ENCODE measurements around the gene AFF1.

AFF1 gene

GRCh38 chr4:86950831-86951525 is 16.2 kb downstream of the AFF1 start:
- no peak for DNase-seq (ENCODE audit: low read depth)

DNA sequence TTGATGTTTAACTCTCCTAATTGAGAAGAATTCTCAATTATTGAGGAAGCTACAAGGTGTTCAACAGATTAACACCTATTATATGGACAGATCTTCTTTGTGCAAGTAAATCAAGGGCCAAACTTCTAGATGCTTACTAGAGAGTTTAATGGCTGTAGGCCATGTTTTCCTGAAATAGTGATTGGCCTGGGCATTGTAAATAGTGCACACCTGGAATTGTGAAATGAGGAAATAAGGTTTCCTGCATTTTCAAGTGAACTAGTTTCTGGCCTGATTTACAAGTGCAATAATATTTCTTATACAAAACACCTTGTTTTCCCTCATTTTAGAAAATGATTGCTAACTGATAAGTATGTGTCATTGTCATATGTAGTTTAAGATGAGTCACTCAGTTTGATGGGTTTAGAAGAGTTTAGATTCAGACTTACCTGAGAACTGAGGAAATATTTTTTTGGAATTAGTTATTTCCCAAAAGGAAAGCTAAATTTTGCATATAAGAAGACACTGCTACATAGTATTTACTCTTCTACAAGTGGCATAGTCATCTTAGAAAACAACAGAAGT is 21.2 kb downstream of the AFF1 start:
- DNase-seq (ENCODE audit: low read depth) = no peak

DNA sequence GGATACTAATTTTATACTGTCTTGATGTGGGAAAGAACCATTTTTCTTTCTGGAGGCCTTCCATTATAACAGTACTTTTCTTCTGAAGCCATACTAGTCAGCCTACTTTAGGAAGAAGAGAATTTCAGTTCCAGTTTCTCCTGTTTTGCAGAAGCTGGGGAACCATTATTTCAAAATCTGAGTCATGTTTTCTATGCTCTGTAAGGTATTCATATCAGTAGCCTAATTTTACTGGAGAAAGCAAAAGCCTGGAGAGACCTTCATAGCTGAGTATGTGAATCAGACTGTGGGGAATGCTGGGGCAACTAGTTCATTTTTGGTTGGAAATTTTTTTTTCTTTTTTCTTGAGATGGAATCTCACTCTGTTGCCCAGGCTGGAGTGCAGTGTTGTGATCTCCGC is 22.4 kb downstream of the AFF1 start:
- DNase-seq (ENCODE audit: low read depth) = no peak

DNA sequence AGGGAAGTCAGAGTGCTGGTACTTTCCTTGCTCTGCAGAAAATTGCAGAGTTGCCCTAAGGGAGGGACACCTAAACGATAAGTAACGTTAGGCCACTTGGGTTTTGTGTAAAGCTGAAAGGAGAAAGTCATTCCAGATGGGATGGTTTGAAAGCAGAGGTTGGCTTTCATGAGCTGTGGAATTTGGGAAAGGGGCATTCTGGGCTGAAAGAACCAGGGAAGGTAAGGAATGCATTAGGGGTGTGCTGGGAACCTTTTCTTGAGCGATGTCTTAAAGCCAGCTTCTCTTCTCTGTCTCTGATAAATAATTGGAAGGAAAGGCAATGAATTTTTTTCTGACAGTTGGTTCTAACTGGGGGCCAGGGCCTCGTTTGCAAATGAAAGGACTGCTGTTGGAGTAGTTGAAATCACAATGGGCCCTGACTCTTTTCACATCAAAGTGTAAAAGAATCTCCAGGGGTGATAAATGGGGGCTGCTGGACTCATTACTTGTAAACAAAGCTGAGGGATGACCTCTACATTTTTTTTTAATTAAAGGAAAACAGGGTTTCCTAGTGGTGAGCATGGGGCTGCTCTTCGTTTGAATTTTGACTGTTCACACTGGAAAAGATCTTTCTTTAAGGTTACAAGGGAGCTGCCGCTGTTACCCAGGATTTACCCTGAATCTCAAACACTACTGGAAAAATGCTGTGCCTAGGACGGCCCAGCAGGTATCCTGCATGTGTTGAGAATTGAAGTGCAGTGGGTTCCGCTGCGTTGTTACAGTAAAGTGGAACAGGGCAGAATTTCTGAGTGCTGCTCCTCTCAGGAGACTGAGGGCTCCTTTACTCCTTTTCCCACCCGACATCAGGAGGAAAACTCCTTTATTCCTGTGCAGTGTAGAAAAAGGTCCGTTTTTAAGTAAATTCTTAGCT is 25.0 kb downstream of the AFF1 start:
- no peak for DNase-seq (ENCODE audit: low read depth)

GRCh38 chr4:86960557-86960961 is 25.7 kb downstream of the AFF1 start:
- DNase-seq (ENCODE audit: low read depth) = no peak

DNA sequence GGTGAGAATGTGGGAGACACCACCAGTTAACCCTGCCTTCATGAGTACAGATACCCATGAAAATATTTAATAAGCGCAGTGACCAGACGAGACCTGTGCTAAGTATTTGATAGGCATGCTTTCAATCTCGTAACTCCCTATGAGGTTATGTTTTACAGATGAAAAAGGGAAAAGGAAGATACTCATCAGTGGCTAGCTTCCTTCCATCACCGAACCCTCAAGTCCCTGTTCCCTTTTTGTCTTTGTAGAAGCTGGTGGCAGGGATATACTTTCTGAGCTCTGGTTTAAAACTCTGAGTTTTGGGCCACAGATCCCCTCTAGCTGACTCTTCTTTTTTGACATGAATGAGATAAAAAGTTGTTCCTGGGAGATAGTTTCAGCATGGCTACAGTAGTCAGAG is 26.3 kb downstream of the AFF1 start:
- DNase-seq (ENCODE audit: low read depth) = no peak

- DNase-seq (ENCODE audit: low read depth) = no peak
Measured at GRCh38 chr4:86961605-86962295, 26.9 kb downstream of the AFF1 start.

GRCh38 chr4:86963697-86964096 is 28.9 kb downstream of the AFF1 start:
- DNase-seq (ENCODE audit: low read depth) = no peak

- no peak for DNase-seq (ENCODE audit: low read depth)
Measured at GRCh38 chr4:86965019-86965976, 30.5 kb downstream of the AFF1 start.

DNA sequence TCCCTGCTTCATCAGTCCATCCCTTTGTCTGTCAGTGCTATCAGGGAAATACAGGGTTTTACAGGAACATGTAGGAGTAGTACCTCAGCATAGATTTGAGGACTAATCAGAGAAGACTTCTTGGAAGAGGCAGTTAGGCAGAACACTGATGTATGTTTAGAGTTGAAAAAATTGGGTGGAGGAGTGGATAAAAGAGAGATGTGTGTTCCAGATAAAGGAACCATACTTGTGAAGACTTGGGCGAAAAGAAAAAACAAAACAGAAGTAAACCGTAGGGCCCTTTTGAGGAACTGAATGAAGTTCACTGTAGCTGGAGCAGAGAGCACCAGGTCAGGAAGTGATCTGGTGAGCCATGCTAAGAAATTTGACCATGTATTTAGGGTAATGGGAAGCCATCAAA is 32.3 kb downstream of the AFF1 start:
- DNase-seq (ENCODE audit: low read depth) = no peak

GRCh38 chr4:86967798-86968197 is 33.0 kb downstream of the AFF1 start:
- DNase-seq (ENCODE audit: low read depth) = no peak

GRCh38 chr4:86968547-86968946 is 33.7 kb downstream of the AFF1 start:
- no peak for DNase-seq (ENCODE audit: low read depth)

- no peak for DNase-seq (ENCODE audit: low read depth)
Measured at GRCh38 chr4:86970447-86971354, 35.9 kb downstream of the AFF1 start.

DNA sequence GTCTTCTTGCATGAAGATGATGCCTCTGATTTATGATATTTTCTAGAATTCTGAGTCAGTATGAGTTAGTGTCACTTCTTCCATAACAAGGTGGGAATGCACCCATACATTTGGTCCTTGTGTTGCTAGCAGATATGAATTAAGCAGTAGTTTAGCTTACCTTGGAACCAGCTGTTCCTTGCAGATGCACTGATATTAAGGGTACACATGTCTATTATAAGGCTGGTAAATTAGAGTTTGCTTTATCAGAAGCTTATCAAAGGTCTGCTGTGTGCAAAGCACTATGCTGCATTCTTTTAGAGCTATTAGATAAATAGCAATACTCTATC is 36.5 kb downstream of the AFF1 start:
- no peak for DNase-seq (ENCODE audit: low read depth)

DNA sequence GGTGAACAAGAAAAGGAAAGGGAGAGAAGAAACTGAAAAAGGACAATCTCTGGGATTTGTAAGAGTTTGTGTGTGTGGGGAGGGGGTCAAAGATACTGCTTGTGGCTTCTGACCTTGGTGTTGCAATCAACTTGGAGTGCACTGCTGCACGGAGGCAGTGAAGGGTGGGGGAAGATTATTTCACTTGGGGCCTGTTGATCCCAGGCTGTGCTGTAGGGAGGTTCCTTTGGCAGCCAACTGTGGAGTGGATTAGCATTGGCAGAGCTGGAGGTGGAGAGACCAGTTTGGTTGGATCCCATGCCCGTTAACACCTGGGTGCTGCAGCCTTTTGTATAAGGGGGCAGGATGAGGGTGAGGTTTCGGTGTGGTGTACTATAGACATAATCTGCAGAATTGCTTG is 38.2 kb downstream of the AFF1 start:
- no peak for DNase-seq (ENCODE audit: low read depth)

DNA sequence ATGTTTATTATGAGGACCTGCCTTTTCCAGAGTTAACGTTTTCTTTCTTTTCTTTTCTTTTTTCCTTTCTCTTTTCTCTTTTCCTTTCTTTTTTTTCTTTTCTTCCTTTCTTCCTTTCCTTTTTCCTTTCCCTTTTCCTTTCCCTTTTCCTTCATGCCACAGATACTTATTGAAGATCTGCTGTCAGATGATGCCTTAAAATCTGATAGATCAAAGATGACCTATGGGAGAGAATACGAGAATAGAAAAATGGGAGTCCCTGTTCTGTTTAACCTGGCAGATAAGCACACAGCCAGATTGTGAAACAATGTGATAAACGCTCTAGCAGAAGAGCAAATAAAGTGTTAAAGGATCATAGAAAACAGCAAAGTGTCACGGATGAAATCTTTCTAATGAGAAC is 38.9 kb downstream of the AFF1 start:
- no peak for DNase-seq (ENCODE audit: low read depth)

DNA sequence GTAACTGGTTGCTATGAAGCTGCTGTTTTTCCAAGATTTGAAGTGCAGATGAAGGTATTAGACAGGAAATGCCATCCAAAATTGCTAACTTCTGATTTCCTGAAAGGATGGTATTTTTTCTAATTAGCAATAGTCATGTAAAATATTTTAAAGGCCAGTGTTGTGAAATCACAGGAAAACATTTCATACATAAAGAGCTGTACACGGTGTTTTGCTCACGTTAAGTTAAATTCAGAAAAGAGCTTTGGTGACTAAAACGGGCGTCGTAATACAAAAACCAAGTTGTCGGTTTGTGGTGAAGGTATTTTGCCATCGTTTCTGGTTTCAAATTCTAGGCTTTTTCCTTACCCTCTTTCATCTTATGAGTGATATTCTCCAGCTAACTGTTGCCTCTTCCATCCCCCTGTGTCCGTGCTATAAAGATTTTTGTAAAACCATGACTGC is 39.8 kb downstream of the AFF1 start:
- DNase-seq (ENCODE audit: low read depth) = no peak

GRCh38 chr4:86975927-86976326 is 41.1 kb downstream of the AFF1 start:
- no peak for DNase-seq (ENCODE audit: low read depth)

DNA sequence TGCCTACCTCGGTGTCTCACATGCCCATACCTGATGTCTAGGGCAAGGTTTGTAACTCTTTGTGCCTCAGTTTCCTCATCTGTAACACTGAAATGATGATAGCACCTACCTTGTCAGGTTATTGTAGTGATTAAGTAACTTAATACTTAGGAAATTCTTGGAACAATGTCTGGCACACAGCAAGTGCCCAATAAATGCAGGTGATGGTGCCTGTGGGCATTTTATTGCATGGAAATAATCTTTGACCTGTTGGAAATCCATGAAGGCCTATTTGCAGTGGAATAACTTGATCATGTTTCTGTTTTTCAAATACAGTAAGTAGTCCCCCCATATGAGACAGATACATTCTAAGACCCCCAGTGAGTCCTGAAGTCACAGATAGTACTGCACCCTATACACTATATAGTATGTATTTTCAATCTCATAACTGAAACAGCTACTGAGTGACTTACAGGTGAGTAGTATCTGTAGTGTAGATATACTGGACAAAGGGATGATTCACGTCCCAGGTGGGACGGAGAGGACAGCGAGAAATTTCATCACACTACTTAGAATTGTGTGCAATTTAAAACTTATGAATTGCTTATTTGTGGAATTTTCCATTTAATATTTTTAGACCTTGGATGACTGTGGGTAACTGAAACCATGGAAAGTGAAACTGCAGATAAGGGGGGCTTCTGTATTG is 42.1 kb downstream of the AFF1 start:
- no peak for DNase-seq (ENCODE audit: low read depth)
